CD4-positive, alpha-beta T cell treated with Interleukin-21 for 1 hour (primary cell): Measurements from ENCODE around the gene RPP25.

Source experiments
- DNase-seq: peaks from one replicate; pipeline ENCODE4 v3.0.0-alpha.2; 2020

The RPP25 gene, protein sequence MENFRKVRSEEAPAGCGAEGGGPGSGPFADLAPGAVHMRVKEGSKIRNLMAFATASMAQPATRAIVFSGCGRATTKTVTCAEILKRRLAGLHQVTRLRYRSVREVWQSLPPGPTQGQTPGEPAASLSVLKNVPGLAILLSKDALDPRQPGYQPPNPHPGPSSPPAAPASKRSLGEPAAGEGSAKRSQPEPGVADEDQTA

GRCh38 chr15:74956648-74957475 lies at the start of gene RPP25:
RPP25 (minus strand) TSS chr15:74956772; CDS start chr15:74956583, 189 bp downstream.
- DNase-seq, result peak; percentile 72

- DNase-seq, result no peak
These were observed 45.8 kb upstream of the RPP25 start for GRCh38 chr15:75002398-75002797.

DNA sequence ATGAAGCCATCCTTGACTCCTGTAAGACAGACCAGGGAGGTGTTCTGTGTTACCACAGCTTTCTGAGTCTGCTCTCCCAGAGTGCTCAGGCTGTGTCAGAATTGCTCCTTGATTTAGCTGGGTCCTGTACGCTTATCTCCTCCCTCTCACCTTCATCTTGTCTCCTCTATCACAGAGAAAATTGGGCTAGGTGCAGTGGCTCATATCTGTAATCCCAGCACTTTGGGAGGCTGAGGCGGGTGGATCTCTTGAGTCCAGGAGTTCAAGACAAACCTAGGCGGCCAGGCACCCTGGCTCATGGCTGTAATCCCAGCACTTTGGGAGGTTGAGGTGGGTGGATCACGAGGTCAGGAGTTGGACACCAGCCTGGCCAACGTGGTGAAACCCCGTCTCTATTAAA lies 44.7 kb upstream of the RPP25 start:
- DNase-seq, result no peak

DNA sequence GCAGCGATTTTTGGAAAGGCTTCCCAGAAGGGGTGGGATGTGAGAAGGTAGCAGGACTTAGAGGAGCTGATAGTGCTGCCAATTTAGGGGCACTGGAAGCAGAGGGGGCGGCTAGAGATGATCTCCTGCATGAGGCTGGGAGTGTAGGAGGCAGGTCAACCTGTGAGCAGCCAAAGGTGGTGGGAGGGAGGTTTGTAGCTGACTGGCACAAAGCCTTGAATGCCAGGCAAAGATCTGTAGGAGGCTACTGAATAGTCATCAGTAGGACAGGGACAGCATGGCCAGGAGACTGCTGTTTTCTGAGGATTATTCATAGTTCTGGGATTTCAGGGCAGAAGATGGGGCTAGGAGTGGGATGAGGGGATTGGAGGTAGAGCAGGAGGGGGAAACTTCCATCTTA lies 41.0 kb upstream of the RPP25 start:
- no peak for DNase-seq

GRCh38 chr15:74997141-74997540 lies 40.6 kb upstream of the RPP25 start:
- no peak for DNase-seq

- DNase-seq, result no peak
These were observed 39.5 kb upstream of the RPP25 start for GRCh38 chr15:74995779-74996765.

GRCh38 chr15:74995182-74995778 lies 38.7 kb upstream of the RPP25 start, which contains the start of gene SCAMP5:
SCAMP5 (plus strand) TSS chr15:74995563; CDS start chr15:75011840, 16,277 bp downstream.
- DNase-seq, result peak; percentile 93

DNA sequence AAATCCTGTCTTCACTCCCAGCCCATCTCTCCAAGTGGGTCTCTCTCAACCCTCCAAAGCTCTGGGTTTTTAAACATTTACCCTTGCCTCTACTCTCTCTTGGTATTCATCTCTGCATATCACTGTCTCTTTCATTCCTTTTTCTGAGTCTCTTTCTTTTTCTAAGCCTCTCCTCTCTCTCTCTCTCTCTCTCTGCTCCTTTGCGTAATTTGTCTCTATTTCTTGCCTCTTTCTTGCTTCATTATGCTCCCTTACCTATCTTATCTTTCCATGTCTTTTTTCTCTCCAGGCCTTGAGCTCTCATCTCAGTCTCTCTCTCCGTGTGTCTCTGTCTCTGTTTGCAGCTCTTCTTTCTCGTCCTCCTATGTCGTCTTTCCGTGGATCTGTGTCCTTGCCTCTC lies 38.1 kb upstream of the RPP25 start:
- DNase-seq, result no peak

DNA sequence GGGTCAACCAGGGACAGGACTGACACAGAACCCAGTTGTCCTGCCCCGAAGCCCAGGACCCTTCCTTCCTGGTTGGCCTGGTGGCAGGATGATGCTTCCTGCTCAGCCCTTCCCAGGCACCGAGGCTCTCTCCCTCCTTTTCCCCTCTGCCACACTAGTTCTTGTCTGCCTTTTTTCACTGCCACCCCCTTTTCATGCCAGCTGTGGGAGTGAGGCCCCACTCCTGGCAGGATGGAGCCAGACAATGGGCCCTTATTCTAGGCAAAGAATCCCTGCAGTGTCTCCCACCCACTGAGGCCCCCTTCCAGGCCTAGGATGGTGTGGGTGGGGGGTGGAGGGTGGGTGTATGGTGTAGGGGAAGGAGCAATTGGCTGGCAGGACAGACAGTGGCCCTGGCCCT lies 37.7 kb upstream of the RPP25 start:
- DNase-seq, result no peak

DNA sequence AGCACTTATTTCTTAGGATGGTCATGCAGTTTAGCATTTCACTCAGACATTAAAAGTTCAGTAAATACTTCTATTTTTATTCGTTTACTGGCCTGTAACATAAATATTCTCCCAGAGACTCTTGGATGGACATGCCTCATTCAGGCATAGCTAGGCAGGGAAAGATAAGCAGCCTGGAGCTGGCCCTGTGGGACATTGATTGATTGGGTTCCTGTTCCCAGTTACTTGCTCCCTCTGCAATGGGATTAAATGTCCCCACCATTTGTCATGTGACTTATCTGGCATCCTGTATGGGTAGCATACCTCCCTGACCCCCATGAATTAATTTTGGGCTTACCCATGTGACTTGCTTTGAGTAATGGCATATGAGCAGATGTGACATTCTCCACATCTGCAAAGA lies 36.0 kb upstream of the RPP25 start:
- DNase-seq, result no peak

DNA sequence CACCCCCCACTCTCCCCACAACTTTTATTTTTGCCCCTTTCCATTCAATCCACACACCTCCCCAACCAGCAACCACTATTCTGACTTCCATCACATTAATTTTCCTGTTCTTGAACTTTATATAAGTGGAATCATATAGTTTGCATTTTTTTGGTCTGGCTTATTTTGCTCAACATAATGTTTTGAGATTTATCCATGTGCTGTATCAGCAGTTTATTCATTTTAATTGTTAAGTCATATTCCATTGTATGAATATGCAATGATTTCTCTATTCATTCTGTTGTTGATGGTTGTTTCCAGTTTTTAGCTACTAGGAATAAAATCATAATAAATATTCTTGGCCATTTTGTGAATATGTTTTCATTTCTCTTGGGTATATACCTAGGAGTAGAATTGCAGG lies 33.0 kb upstream of the RPP25 start:
- DNase-seq, result no peak

- peak; percentile 28 for DNase-seq
These were observed 31.6 kb upstream of the RPP25 start for GRCh38 chr15:74988007-74988800.

DNA sequence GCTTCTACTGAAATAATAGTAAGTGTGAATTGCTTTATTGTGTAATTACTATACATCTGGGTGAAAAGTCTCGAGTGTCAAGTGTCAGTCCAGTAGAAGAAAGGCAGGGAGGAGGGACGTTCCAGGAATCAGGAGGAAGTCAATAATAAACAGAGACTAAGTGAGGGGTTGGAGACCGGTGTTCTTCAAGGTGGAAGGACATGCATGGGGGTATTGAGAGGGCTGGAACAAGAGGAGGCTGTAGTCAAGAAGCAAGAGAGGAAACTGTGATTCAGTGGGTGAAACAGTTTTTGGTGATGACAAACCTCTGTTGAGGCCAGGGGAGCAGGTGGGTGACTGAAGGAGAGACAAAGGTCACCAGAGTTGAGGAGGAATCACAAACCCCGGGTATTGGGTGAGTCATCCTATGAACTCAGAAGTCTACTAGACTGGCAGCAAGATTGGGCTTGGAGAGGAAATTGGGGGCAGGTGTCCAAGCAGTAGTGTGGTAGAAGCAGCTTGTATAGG lies 27.2 kb upstream of the RPP25 start:
- DNase-seq, result no peak

DNA sequence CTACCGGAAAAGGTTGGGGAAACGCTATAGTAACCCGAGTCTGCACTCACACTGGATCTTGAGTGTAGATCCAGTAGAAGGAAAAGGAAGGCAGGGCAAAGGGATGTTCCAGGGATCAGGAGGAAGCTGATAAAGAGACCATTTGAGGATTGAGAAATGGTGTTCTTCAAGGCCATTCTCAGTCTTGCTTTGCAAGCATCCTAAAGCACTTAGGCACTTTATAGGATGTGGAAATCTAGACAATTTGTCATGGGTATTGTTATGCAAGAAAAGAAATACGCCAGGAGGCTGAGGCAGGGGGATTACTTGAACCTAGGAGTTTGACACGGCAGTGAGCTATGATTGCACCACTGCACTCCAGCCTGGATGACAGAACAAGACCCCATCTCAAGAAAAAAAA lies 25.6 kb upstream of the RPP25 start:
- DNase-seq, result no peak

GRCh38 chr15:74978503-74978902 lies 21.9 kb upstream of the RPP25 start:
- DNase-seq, result no peak

DNA sequence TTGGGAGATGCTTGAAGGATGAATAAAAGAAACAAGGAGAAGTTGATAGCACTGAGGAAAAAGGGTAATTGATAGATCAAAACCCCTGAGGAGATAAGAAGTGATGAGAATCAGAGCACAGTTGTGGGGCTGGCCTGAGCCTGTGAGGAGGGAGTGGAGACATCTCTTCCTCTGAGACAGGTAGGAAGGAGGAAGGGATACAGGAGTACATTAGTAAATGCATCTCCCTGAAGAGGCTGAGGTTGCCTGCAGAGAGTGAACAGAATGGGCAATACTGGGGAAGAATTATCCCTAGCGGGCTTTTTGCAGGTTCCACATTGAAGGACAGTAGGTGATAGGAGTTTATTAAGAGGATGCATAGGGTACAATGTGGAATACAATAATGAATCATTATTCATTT lies 21.5 kb upstream of the RPP25 start:
- no peak for DNase-seq

DNA sequence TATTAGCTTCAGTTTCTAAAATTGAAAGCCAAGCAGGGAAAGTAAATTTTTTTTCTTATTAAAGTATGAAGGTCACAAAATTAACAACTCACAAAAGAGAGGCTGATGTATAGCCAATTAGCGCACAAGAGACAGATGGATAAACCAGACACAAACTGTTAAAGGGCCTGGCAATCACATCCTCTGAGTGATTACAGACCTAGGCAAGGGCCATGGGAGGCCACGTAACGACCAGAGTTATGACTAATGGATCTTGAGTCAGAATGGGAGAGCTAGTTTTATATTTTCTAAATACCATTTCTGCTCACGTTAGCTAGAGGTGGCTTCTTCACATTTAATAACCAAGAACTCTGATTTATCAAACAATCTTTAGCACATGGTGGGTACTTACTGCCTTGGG lies 21.0 kb upstream of the RPP25 start:
- DNase-seq, result no peak

DNA sequence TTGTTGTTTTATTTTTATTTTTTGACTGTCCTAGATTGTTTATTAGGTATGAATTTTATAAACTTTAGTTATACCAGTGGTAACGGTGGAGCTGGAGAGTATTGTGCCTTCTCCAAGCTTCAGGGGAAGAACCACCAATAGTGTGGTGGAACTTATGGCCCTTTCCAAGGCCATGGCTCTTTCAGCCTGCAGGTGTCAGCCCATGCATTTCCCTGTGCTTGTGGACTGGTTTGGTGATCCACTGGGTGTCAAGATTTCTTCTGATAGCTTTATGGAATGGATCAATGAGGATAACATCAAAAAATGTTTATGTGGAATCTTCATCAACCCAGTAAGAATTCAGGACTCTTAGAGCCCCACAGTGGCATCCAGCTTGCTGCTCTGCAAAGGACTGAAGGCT lies 19.6 kb upstream of the RPP25 start:
- no peak for DNase-seq

- DNase-seq, result no peak
These were observed 11.1 kb upstream of the RPP25 start for GRCh38 chr15:74967670-74968069.

DNA sequence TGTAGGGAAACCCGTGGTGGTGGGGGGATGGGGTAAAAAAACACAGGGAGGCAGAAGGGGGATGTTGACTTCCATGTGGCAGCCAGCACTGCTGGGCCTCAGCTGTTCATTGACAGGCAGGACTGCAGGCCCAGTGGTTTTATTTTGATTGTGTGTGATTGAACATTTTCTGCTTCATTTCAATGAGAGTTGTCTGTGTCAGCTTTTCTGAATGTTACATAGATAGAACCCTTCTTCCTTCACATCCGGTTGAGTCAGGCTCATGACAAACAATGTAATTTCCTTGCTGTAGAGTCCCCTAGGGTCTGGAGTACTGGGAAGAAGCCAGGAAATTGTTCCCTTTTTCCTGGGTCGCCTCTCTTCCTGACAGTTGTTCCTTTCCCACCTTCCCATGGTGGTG lies 8.2 kb upstream of the RPP25 start:
- no peak for DNase-seq

- DNase-seq, result no peak
These were observed 6.6 kb upstream of the RPP25 start for GRCh38 chr15:74963213-74963612.

DNA sequence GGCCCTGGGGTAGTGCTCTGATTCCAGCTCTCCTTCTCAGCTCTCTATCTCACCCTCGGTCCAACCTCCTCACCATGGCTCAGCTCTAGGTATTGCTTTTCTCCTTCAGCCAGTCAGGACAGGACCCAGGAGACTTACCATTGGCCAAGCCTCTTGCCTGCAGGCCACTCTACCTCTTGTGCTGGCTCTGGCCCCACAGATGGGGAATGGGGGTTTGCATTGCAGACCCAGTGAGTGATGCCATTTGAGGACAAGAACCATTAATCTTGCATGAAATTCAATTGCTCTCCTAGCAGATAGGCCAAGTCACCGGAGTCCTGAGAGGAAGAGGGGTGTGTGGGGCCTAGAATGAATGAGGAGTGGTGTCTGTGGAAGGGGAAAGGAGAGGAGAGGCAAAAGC lies 6.1 kb upstream of the RPP25 start:
- no peak for DNase-seq
